ENCODE measurements around the gene USP33. TPM values are rescaled to one million over a fixed set of nuclear protein-coding genes. Genes with fewer than 3 reads are reported as not detected.

The USP33 gene
- total and polyA plus RNA-seq, 2 of the 8 experiments (the other 6 are each of a cell fraction or from before 2014, with no cell fraction given), result 20.0 to 55.5 TPM

DNA sequence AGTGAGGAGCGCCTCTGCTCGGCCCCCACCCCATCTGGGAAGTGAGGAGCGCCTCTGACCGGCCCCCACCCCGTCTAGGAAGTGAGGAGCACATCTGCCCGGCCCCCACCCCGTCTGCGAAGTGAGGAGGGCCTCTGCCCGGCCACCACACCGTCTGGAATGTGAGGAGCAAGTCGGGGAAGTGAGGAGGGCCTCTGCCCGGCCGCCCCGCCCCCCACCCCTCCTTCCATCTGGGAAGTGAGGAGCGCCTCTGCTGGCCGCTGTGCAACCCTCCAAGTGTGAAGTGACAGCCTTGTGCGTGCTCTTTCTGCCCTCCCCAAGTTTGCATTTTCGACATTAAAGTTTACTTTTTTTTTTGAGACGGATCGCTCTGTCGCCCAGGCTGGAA lies 72.1 kb downstream of the USP33 start (continued):
- TF ChIP-seq, protein P1, sequence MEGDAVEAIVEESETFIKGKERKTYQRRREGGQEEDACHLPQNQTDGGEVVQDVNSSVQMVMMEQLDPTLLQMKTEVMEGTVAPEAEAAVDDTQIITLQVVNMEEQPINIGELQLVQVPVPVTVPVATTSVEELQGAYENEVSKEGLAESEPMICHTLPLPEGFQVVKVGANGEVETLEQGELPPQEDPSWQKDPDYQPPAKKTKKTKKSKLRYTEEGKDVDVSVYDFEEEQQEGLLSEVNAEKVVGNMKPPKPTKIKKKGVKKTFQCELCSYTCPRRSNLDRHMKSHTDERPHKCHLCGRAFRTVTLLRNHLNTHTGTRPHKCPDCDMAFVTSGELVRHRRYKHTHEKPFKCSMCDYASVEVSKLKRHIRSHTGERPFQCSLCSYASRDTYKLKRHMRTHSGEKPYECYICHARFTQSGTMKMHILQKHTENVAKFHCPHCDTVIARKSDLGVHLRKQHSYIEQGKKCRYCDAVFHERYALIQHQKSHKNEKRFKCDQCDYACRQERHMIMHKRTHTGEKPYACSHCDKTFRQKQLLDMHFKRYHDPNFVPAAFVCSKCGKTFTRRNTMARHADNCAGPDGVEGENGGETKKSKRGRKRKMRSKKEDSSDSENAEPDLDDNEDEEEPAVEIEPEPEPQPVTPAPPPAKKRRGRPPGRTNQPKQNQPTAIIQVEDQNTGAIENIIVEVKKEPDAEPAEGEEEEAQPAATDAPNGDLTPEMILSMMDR (IDR thresholded peaks at IDR 0.05; ENCODE audit: control extremely low read depth in 1 of 3, insufficient read depth in 1 of 3, low read depth in 1 of 3, low read length in 3 of 3), result peak; percentile 46 to 67 (median 51); a peak in 3 of 4 replicates
- TF ChIP-seq TAF1 (IDR thresholded peaks at IDR 0.05; ENCODE audit: low read depth, low read length), result peak; percentile 65
- peak; percentile 33 to 42; a peak in 3 of 4 replicates for TF ChIP-seq RAD21 (IDR thresholded peaks at IDR 0.05 in 1 of 2, conservative IDR thresholded peaks at IDR 0.05 in 1 of 2; ENCODE audit: low read depth in 2 of 2, low read length in 2 of 2)
- no peak for TF ChIP-seq FOSL1 (IDR thresholded peaks at IDR 0.05; ENCODE audit: insufficient read depth, low read depth, low read length)
- TF ChIP-seq YY1 (IDR thresholded peaks at IDR 0.05; ENCODE audit: low read depth, low read length), result no peak
- TF ChIP-seq SIX5 (IDR thresholded peaks at IDR 0.05; ENCODE audit: low read depth, low read length), result no peak

Measured in H1 (cell line).